Measurements from ENCODE around the gene PTPRK.

Gene PTPRK

GRCh38 chr6:128266946-128267345, 253.5 kb downstream of the PTPRK start:
- no peak for TF ChIP-seq POU6F1 (CRISPR knock-in tag; IDR thresholded peaks at IDR 0.05; ENCODE audit: borderline replicate concordance, low read depth)
- peak; percentile 13; the same call in 1 of the 2 replicates for TF ChIP-seq TOX (CRISPR knock-in tag; IDR thresholded peaks at IDR 0.05; ENCODE audit: borderline replicate concordance)
- ATAC-seq, result no peak

GRCh38 chr6:128265706-128266105, 254.7 kb downstream of the PTPRK start:
- no peak for TF ChIP-seq GLIS3 (CRISPR knock-in tag; IDR thresholded peaks at IDR 0.05)
- TF ChIP-seq ISL1 (CRISPR knock-in tag; IDR thresholded peaks at IDR 0.05), result no peak
- no peak for TF ChIP-seq ZNF70 (CRISPR knock-in tag; IDR thresholded peaks at IDR 0.05)
- TF ChIP-seq CSRNP3 (CRISPR knock-in tag; IDR thresholded peaks at IDR 0.05), result no peak
- no peak for TF ChIP-seq TSHZ2 (CRISPR knock-in tag; IDR thresholded peaks at IDR 0.05)
- TF ChIP-seq ZC3H10 (CRISPR knock-in tag; IDR thresholded peaks at IDR 0.05), result no peak
- no peak for TF ChIP-seq OSR1 (CRISPR knock-in tag; IDR thresholded peaks at IDR 0.05)
- no peak for TF ChIP-seq CREB5 (CRISPR knock-in tag; IDR thresholded peaks at IDR 0.05; ENCODE audit: low read depth)
- no peak for TF ChIP-seq RARB (CRISPR knock-in tag; IDR thresholded peaks at IDR 0.05)
- TF ChIP-seq BACH2 (CRISPR knock-in tag; IDR thresholded peaks at IDR 0.05; ENCODE audit: borderline replicate concordance), result no peak
- no peak for TF ChIP-seq ZFP30 (CRISPR knock-in tag; IDR thresholded peaks at IDR 0.05)
- TF ChIP-seq ZNF565 (CRISPR knock-in tag; conservative IDR thresholded peaks at IDR 0.05; ENCODE audit: low read depth), result no peak
- TF ChIP-seq ARNTL (CRISPR knock-in tag; IDR thresholded peaks at IDR 0.05; ENCODE audit: borderline replicate concordance, low read depth), result no peak
- TF ChIP-seq ESRRG (CRISPR knock-in tag; IDR thresholded peaks at IDR 0.05), result no peak
- no peak for TF ChIP-seq PPARA (CRISPR knock-in tag; IDR thresholded peaks at IDR 0.05; ENCODE audit: borderline replicate concordance)
- ATAC-seq, result no peak

GRCh38 chr6:128259730-128260685, 260.4 kb downstream of the PTPRK start:
- ATAC-seq, result no peak
- TF ChIP-seq BACH2 (CRISPR knock-in tag; IDR thresholded peaks at IDR 0.05; ENCODE audit: borderline replicate concordance) (no peak), ZC3H10 (CRISPR knock-in tag; IDR thresholded peaks at IDR 0.05) (no peak), TOX (CRISPR knock-in tag; IDR thresholded peaks at IDR 0.05; ENCODE audit: borderline replicate concordance) (no peak), CREB5 (CRISPR knock-in tag; IDR thresholded peaks at IDR 0.05; ENCODE audit: low read depth) (no peak), ESRRG (CRISPR knock-in tag; IDR thresholded peaks at IDR 0.05) (no peak), GLIS3 (CRISPR knock-in tag; IDR thresholded peaks at IDR 0.05) (no peak), ISL1 (CRISPR knock-in tag; IDR thresholded peaks at IDR 0.05) (no peak), POU6F1 (CRISPR knock-in tag; IDR thresholded peaks at IDR 0.05; ENCODE audit: borderline replicate concordance, low read depth) (no peak)

Measured in SK-N-SH treated with all-trans-retinoic acid at 6 μM for 48 hours (cell line).